Upper lobe of left lung (tissue), 4 donors: ENCODE measurements around the gene MARCKS.

Experiments used
- CTCF ChIP-seq, 6 experiments: fragments of 450-650 bp in 4 of 6; fragments of 200-600 bp in 2 of 6; sonication (generic) in 2 of 6; IDR thresholded peaks; one replicate each; pipeline ENCODE4 v1.5.1; 2016 to 2019; ENCODE audit warnings: antibody characterized with exemption in 6 of 6
- POLR2AphosphoS5 ChIP-seq, 2 donors: sonication (generic); formaldehyde crosslinking; IDR thresholded peaks; one replicate each; pipeline ENCODE4 v1.5.1; 2017; ENCODE audit warnings: antibody characterized with exemption in 2 of 2

GRCh38 chr6:113809826-113810225 lies 47.3 kb upstream of the MARCKS start:
- TF ChIP-seq CTCF (IDR thresholded peaks at IDR 0.05) (no peak), POLR2AphosphoS5 (IDR thresholded peaks at IDR 0.05) (no peak)
